NCI-H2227 (cell line): ENCODE measurements around the gene HVCN1.

Source experiments
- DNase-seq: peaks from one replicate; lab custom pipeline; 2025; ENCODE audit not compliant: unreplicated experiment; lab: John Stamatoyannopoulos, UW

The HVCN1 gene

GRCh38 chr12:110619534-110619953 is 69.4 kb downstream of the HVCN1 start:
- DNase-seq = no peak

DNA sequence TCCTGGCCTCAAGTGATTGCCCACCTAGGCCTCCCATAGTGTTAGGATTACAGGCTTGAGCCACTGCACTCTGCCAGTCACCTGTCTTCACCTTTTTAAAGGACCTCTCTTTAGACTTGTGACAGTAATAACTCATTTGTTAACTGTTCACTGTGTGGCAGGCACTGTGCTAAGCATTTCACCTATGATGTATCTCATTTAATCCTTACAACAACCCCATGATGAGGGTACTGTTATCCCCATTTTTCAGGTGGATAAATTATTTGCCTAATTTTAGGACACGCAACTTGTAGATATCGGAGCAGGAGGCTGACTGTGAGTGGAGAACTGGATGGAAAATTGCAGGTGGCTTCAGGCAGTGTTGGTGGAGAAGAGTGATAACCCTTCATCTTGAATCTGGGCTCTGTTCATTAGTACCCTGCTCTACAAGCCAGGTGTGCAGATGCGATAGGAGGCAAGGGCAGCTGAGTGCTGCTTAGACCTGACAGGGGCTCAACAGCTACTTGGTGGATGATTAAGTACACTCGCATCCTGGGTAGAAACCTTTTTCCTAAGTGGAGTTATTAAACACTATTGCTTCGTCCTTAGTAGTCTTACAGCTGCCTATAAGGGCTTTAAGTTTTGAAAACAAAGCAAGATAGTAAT is 72.3 kb downstream of the HVCN1 start:
- DNase-seq = no peak

DNA sequence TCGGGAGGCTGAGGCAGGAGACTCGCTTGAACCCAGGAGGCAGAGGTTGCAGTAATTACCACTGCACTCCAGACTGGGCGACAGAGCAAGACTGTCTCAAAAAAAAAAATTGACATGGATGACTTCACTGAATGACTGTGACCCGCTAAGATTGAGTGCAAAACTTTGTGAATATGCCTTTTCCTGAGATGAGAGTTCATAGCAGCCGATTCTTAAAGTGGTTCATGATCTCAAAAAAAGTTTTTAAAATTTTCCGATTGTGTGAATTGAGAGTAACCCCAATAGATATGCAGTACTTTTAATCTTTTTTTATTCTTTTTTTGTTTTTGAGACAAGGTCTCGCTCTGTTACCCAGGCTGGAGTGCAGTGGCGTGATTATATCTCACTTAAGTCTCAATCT is 73.7 kb downstream of the HVCN1 start:
- no peak for DNase-seq

DNA sequence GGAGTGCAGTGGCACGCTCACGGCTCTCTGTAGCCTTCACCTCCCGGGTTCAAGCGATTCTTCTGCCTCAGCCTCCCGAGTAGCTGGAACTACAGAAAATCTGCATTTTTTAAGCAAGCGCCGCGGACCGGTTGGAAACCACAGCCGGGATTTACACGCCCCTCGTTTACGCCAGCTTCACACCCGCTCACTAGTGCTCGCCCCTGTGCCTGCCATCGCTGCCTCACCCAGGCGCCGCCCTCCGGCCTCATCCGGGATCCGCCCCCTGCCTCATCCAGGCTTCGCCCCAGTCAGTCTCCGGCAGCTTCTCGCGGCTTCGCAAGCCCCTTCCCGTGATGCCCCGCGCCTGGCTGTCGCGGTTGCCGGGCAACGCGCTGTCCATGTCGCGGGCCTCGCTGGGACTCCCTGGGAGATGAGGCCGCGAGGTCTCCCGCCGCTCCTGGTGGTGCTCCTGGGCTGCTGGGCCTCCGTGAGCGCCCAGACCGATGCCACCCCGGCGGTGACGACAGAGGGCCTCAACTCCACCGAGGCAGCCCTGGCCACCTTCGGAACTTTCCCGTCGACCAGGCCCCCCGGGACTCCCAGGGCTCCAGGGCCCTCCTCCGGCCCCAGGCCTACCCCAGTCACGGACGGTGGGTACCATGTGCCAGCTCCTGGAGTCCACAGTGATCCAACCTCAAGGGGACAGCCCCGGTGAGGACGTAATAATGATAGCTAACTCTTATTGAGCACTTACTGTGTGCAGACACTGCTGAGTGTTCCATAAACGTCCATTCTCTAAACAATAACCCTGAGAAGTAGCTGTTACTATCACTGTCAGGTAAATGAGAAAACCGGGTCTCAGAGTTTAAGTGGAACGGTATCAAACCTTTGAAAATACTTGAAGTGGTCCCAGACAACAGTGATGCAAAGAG is 74.9 kb downstream of the HVCN1 start, which contains the start of gene TCTN1:
Gene TCTN1 (plus strand): TSS at position 359 of the 914 bp plus-strand sequence. CDS start 54 bp downstream, at position 413.
- DNase-seq = peak; percentile 98

DNA sequence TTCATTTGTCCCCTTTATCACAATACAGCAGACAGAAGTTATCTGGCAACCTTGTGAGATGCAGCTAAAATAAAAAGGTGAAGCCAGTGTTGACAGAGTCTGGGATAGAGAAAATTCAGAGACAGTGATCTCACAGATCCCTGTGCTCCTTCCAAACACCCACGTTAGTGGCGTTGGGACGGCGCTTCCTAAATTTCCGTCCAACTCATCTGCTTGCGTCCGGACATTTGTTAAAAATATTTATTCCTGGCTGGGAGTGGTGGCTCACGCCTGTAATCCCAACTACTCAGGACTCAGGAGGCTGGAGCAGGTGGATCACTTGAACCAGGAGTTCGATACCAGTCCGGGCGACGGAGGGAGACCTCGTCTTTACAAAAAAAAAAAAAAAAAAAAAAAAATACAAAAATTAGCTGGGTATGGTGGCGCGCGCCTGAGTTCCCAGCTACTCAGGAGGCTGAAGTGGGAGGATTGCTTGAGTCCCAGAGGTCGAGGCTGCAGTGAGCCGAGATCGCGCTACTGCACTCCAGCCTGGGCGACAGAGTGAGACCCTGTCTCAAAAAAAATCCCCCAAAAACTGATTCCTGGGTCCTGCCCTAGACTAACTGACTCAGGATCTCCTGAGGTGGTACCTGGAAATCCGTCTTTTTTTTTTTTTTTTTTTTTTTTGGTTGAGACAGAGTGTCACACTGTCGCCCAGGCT is 75.7 kb downstream of the HVCN1 start:
- DNase-seq = no peak

DNA sequence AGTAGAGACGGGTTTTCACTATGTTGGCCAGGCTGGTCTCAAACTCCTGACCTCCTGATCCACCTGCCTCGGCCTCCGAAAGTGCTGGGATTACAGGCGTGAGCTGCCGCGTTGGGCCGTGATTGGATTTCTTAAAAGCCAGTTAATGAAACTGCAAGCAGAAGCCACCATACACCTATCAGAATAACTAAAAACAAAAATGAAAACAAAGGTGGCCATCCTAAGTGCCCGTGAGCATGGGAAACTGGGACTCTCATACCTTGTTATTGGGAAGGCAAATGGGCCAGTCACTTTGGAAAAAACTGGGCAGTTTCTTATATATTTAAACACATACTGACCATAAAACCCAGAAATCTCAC is 82.7 kb downstream of the HVCN1 start:
- no peak for DNase-seq

DNA sequence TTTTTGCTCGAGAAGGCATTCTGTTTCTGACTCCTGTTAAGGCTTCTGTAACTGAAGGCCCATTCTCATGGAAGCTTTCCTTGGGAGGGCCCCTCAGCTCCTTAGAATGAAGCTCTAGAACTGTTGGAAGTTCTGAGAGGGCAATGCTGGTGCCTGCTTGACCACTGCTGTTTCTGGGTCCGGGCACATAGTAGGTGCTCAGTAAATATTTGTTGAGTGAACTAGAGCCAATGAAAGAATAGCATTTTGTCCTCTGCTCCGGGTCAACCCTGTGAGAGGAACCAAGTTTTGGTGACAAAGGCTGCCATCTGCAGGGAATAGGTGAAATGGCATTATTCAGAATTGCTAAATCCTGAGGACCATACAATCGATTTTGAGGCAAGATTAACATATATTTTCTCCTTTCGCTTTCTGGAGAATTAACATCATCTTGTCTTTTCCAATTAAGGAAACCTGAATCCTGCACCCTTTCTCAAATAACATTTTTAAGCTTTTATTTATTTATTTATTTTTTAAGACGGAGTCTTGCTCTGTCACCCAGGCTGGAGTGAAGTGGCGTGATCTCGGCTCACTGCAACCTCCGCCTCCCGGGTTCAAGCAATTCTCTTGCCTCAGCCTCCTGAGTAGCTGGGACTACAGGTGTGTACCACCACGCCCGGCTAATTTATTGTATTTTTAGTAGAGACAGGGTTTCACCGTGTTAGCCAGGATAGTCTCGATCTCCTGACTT is 86.7 kb downstream of the HVCN1 start:
- peak; percentile 70 for DNase-seq

GRCh38 chr12:110600254-110600653 is 88.7 kb downstream of the HVCN1 start:
- peak; percentile 33 for DNase-seq

DNA sequence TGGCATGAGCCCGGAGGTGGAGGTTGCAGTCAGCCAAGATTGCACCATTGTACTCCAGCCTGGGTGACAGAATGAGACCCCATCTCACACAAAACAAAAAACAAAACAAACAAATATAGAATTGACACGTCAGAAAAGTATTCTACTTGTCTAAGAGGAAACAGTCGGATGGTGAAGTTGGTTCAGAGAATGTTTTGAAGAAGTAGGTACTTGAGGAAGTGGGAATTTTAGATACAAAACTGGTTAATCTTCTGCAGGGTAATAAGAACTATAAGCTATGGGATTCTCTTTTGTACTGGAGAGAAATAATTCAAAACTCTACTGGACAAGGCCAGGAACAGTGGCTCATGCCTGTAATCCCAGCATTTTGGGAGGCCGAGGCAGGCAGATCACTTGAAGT is 89.6 kb downstream of the HVCN1 start:
- DNase-seq = no peak
